NT2/D1 (cell line): ENCODE measurements around the gene ROR2.

Experiments
- SUZ12 ChIP-seq: IDR thresholded peaks from 2 replicates; pipeline ENCODE4 v1.6.1; 2011; ENCODE audit not compliant: insufficient read length, insufficient read depth; ENCODE audit errors: extremely low read depth
- YY1 ChIP-seq: IDR thresholded peaks from 2 replicates; pipeline ENCODE4 v1.6.1; 2011; ENCODE audit not compliant: insufficient read length, insufficient read depth

GRCh38 chr9:91836515-91836914, 113.5 kb downstream of the ROR2 start:
- TF ChIP-seq SUZ12: no peak
- no peak for TF ChIP-seq YY1
